Activated naive CD4-positive, alpha-beta T cell treated with anti-CD3 and anti-CD28 coated beads, Interleukin-2, amount 50 U/mL, for 16 hours (primary cell): Measurements from ENCODE around the gene ADA.

Experiments used
- DNase-seq: peaks from one replicate; pipeline ENCODE4 v3.0.0-alpha.2; 2020

The ADA gene

GRCh38 chr20:44573501-44573869 is 78.0 kb downstream of the ADA start:
- no peak for DNase-seq

GRCh38 chr20:44572551-44573500 is 78.7 kb downstream of the ADA start:
- DNase-seq: no peak

GRCh38 chr20:44571362-44571988 is 80.0 kb downstream of the ADA start:
- no peak for DNase-seq

GRCh38 chr20:44570367-44570766 is 81.1 kb downstream of the ADA start:
- no peak for DNase-seq
